Erythroblast (primary cell): ENCODE results near the gene KCMF1.

Experiments
- GATA1 ChIP-seq: IDR thresholded peaks from 2 replicates; pipeline ENCODE4 v1.6.1; 2011; ENCODE audit warnings: low read depth, mild to moderate bottlenecking, control low read depth, low read length, moderate library complexity
- POLR2A ChIP-seq: IDR thresholded peaks from 2 replicates; pipeline ENCODE4 v1.6.1; 2011; ENCODE audit warnings: mild to moderate bottlenecking, low read length

GRCh38 chr2:85104228-85104627, 133.3 kb downstream of the KCMF1 start:
- no peak for TF ChIP-seq POLR2A
- TF ChIP-seq GATA1 = no peak
